ENCODE data around the gene PDE10A.

PDE10A gene

DNA sequence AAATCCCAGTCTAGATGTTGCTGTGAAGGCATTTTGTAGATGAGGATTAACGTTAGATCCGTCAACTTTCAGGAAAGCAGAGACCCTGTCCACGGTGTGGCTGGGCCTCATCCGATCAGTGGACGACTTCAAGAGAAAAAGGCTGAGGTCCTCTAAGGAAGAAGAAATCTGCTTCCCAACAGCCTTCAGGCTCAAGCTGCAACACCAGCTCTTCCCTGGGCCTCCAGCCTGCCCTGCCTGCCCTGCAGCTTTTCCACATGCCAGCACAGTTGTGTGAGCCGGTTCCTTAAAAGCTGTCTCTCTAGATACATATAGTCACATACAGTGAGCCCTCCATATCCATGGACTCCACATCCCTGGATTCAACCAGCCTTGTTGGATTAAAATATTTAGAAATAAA is 14.1 kb upstream of the PDE10A start:
- DNase-seq = no peak

DNA sequence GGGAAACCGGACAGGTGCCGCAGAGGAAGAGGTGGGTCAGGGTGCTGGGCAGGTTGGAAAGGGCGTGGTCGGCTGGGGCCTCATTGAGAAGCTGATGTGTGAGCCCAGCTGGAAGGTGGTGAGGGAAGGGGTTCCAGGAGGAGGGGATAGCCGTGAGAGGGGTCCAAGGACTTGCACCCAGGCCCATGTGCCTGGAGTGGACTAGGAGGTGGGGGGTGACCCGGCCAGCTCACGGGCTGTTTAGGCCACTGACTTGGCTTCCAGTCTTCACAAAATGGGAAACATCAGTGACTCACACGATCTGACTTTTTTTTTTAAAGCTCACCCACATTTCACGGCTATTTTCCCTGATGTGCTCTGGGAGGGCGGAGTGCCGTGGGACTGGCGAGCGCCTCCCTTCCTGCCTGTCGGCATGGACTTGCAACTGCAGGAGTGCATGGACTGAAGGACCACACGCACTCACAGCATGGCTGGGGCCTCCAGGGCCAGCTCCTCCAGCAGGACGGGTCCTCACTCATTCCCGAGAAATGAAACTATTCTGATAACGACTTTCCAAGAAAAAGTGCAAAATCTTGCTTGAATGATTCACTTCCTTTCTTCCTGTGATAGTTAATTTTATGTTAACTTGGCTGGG is 13.5 kb upstream of the PDE10A start:
- no peak for DNase-seq

DNA sequence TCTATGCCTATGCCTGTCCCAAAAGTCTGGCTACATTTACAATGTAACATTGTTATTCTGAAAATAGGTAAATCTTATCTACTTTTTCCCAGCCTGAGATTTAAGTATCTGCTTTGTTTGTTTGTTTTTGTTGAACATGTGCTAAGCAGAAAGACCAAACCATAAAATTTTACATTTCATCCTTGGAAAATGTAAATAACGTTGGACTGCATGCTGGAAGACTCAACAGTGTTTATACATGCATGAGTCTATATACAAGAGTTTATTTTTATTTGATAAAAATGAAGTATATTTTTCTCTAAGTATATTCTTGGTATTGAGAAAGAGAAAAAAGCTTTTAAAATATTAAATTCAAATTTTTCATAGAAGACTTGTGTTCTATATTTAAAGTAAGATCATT is 12.1 kb upstream of the PDE10A start:
- DNase-seq = no peak

DNA sequence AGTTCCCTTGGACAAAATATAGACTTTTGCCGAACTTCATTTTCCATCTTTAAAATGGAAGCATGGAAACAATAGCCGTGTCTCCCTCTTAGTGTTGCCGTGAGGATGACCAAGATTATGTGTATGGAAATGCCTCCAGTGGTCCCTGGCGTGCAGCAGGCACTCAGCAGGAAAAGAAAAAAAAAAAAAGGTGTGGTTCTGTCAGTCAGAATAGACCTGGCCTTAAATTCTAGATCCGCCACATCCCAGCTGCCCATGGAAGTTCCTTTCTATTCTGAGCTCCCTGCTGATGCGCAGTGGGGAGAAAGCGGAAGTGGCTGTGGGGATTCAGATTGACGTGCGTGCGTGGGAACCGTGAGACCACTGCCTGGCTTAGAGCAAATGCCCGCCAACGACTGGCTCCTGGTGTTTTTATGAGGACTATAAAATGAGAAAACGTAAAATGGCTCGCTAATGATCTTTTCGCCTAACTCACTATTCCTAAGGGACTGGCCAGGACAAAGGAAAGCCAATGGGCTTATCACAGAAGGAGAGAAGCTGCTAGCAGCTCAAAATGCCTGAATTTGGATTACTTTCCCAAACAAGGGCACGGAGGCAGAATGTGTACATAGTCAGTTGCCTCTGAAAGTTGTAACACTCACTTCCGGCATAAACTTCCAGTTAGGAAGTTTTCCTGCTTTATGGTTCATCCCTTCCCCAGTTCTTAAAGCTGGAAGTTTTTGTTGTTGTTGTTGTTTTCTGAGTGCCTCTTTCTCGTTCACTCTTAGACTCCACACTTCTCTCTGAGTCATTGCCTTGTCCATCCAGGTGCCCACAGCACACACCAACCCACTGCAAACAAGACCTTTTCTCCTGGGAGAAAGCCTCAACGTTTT is 11.4 kb upstream of the PDE10A start:
- DNase-seq = no peak

DNA sequence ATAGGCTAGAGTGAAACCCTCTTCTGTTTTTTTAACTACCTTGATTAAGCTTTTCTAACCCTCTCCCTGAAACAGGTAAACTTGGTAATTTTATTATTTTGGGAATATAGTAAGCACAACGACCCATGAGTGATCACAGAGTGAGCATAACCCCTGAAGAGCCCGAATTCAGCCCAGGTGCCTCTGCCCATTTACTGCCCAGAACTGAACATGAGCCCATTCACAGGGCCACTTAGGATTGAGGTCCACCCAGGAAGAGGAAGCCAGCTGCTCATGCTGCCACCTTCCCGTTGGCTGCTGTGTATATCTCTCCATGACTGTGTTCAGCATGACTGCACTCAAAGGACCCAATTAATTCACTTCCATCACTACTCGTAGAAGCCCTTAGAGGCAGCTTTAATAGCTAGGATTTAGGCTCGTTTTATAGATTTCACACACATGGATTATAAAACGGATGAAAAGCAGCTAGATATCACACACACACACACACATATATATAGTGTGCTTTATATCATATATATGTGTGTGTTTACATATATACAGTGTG is 8.3 kb upstream of the PDE10A start:
- no peak for DNase-seq

DNA sequence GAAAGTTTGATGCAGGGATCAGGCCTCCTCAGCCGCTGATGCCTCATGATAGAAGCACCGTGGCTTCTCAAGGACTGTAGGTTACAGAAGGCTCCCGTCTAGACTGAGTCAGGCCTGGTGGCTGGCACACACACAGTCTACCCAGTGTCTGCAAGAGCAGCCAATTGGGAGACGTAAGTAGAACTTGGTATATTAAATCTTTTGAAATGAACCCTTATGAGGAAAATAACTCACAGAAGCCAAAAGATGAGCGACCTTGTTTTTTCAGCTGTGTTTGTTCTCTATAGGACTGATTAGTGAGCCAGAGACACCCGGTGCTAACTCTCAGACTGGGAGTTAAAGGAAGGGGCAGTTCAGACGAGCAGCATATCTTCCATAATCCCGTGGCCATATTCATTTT is 5.9 kb upstream of the PDE10A start:
- DNase-seq = no peak

DNA sequence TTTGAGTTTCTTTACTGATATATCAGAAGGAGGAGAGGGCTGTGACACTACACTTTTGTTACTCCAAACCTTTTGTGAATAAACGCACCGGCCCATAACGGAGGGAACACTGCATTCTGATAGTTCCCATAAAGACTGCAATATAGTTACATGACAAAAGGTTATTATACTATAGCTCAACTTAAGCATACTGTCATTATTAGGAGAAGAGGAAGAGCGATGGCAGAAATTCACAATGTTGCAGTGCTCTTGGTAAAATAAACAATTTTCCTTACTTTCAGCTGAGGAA is 2.3 kb upstream of the PDE10A start:
- no peak for DNase-seq

DNA sequence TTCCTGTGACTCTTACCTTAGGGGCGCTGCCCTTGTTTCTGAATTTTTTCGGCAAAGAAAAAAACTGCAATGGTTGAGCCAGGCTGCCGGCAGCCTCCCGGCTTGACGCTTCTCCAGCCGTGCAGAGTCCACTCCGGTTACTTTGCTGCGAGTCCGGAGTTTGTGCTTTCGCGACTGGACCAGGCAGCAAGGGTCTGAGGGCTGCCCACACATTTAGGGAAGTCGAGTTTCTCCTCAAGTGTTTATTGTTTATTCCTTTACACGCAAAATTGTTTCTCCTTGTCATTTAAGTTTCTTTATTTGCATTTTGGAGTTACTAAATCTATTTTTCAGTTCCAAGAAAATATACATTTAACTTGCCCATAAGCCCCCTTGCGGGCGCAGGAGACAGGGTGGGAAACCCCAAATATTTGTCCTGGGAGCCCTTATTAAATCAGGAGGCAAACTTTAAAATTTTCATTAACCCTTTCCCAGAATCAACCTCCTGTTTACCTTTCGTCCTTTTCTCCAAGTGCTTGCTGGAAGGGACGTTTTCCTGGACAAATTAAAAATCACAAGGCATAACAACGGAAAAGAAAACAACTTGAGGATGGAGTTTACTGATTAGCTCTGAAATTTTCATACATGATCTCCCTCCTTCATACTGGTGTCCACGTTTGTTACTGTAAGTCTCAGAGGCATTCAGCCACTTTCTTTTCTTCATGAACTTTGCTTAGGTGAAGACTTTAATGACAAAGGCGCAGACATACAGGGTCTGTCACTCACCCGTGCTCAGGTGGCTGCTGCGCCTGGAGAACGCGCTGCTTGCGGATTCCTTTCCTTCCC is 1.7 kb upstream of the PDE10A start:
- no peak for DNase-seq

DNA sequence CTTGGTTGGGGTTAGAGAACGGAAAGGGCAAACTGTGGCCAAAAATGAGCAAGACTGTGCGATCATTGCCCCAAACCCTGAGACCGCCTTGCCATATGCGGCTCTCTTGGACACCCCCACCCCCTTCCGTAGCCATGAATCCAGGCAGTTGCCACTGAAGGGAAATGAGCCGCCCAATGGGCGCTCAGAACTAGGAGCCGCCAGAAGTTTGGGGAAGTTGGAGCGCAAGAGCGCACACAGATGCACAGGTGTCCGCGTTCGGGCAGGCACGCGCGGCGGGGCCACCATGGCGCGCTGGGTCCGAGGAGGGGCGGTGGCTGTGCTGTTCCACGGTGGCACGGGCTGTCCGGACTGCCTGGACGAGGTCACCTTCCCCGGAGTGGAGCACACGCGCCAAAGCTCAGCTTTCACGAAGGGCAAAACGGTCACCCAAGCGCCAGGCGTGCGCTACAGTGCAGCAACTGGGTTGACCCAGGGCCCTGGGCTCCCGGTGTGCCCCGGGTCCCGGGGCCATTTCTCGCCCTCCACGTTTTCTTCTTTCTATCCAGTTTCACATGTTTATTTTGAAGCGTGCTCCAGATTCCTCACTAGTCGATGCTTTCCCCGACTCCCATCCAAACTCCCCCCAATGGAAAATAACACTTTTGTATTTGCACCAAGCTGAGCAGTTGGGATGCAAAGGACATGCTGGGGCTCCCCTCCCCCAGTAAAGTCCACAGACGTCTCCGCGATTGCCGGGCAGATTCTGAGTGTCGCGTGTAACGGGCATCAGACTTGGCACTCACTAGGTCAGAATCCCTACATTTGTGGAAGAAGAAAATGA is 906 bp upstream of the PDE10A start:
- DNase-seq = no peak

DNA sequence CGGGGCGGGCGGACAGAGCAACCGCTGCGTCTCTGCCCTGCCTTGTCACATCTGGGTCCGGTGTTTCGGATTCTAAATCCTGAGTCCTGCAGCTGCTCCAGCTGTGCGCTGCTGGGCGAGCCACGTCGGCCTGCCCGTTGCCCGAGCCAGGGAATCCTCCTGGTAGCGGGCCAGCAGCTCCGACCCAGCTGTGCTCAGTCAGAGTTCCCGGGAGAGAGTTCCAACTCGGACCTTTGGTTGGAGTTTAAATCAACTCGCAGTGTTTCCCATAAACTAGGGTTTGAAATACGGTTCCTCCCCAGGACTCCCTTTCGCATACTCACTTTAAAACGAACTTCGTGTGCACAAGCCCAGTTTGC is 315 bp upstream of the PDE10A start:
- no peak for DNase-seq

DNA sequence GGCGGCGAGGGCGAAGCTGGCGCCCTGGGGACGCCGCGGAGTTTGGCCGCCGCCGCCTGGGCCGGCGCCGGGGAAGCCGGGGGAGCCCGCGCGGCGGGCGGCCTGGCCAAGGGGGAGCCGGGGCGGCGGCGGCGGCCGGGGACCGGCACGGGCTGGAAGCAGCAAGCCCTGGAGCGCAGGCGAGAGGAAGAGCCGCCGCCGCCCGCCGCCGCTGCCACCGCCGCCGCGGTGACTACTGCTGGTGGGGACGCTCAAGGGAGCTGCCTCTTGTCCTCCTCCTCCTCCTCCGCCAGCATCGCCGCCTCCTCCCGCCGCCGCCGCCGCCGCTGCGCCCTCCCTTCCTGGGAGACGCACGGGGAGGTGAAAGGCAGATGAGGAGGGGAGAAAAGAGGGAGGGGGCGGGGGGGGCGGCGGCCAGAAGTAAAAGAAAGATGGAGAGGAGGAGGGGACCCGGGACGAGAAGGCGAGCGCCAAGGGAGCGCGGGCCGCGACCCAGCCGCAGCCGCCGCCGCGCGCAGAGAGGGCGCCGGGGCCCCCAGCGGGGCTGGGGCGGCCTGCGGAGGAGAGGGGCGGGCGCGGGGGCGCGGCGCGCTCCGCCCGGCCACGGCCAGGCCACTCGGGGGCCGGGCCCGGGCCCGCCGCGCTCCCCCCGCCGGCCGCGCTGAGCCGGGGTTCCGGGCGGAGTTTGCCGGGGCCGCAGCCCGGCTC is 846 bp downstream of the PDE10A start:
- no peak for DNase-seq

DNA sequence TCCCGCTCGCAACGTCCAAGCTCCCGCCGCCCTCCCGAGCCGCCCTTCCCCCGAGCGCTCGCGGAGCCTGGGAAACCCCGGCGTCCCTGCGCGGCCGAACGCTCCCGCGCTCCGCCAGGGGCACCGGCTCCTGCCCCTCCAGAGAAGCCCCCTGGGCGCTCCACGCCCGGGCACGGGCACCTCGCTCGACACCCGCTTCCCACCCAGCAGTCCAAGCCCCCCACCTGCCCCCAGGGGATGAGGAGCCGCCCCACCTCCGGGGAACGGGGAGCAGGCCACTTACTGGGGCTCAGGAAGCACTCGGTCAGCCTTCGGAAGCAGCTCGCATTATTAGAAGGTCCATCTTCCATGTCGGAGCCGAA is 1.4 kb downstream of the PDE10A start:
- DNase-seq = no peak

DNA sequence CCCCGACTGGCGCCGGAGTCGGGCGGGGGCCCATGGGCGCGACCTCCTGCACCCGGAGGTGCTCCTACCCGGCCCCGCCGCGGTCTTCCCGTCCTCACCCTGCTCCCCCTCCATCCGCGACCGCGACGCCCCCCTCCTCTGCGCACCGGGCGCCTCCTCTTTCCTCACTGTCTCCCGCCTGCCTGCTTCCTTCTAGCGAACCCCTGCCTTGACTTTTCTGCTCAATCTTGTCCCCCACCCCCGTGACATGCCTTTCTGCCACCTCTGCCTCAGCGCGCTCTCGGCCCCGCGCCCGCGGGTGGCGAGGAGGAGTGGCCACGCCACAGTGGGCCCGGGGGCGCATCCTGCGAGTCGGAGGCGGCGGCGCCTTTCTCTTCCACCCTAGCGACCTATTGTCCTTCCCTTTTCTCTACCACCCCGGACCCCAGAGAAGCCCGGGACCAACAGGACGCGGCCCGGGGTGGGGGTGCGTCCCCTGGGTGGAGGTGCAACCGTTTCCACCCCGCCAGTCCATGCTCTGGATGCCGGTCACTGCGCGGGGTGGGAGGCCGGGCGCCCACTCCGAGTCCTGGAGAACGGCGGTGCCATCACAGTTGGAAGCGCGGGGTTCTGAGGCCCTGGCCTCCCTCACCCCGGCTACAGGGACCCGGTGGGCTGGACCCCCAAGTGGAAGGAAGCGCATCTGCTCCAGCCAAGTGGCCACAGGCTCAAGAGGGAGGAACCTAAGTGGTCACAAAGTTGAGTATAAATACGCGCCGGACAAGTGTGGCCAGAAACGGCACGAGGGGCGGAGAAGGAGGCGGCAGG is 2.0 kb downstream of the PDE10A start:
- DNase-seq = no peak

DNA sequence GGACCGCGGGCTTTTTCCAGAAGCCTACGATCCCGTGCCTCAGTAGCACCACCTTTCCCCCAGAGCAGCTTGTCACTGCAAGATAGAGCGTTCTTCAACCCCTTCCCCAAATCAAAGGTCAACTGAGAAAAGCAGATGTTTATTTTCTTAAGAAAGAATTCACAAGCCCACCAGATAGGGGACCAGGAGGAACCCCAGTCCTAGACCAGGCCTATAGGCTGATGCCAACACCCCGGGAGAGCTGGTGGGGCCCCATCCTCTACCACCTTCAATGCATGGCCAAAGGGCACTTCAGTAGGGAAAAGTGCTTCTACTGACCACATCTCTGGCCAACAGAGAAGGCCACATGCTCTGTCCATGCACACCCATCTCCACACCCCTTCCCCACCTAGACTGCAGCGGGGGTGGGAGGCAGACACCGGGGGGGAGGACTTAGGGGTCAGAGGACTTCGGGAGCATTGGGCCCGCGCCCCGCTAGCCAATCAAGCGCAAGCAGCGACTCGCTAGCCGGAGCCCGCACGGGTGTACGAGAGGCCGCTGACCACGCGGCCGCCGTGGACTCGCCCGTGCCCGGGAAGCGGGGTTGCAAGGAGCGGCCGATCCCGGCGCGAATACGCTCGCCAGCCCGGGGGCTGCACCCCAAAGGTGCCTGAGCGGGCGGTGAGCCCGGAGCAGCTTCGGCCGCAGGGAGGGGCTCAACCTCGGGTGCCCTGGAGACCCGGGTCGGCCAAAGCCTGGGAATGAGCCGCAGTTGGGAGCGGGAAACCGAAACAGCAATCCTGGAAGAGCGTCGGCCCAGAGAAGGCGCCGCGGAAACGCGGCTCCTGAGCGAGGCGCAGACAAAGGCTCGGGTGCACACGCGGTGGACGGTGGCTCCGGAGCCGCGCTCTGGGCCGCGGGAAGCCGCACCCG is 2.8 kb downstream of the PDE10A start:
- no peak for DNase-seq

DNA sequence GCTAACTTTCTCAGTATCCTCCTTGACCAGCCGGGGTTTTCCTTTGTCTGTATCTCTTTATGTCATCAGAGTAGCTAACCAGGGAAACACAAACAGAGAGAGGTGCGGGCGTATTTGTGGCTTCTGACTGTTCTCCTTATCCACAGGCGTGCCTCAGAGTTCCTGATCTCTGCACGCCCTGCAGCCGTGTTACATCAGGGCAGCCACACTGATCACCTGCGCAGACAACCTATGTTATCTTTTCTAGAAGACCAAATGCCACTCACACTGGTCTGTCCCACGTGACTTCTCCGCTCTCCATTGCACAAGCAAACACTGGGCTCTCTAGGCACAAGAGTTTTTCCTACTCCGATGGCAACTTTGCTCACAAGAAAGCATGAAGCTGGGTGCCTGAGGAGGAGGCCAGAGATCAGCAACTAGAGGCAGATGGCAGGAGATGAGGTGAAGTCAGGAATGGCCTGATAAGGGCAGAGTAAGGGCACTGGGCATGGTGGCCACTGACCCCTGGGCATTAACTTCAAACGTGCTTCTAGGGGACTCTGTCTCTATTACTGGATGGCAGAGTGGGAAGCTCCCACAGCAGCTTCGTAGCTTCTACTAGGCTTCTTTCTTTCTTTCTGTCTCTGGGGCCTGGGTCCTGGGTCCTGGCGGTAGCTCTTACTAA is 4.5 kb downstream of the PDE10A start:
- no peak for DNase-seq

DNA sequence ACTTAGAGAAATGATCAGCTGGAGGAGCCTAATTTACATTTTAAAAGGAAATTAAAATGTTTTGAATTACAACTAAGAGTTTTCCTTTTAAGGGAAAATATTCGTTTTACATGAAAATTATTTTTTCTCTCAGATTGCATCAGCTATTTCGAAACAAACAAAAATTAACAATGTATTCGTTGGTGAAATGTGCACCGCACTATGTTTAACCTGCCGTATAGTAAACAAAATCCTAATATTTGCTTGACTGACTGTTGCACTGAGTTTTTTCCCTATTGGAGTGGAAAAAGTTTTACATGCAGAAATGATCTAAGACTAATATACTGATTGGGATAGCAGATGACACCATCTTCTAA is 5.7 kb downstream of the PDE10A start:
- no peak for DNase-seq

DNA sequence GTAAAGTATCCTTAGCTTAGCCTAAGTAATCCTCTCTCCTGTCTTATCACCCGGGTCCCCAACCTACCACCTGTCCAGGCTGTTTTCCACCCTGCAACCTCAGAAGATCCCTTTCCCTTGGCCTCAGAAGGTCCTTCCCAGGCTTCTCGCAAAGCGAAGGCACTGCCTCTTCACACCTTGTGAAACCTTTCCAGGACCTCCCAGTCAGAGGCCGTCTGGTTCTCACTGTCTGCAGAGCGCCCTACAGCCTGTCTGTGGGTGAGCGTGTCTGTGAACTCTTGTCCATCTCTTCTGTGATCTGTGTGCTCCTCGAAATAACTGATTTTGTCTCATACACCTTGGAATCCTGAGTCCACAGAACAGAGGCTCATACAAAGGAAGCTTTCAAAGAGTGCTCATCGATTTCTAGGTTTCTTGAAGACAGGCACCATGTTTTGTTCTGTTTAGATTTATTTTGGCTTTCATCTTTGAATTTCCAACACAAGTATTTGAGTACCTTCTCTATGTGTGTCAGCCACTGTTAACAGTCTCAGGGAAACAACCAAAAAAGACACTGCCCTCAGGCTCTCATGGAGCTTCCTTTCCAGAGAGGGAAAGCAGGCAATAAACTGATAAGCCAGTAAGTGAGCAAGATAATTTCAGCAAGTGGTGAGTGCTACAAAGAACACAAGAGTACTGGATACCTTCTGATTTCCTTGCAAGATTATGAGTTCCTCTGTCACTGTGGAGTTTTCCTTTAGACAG is 6.3 kb downstream of the PDE10A start:
- DNase-seq = no peak

DNA sequence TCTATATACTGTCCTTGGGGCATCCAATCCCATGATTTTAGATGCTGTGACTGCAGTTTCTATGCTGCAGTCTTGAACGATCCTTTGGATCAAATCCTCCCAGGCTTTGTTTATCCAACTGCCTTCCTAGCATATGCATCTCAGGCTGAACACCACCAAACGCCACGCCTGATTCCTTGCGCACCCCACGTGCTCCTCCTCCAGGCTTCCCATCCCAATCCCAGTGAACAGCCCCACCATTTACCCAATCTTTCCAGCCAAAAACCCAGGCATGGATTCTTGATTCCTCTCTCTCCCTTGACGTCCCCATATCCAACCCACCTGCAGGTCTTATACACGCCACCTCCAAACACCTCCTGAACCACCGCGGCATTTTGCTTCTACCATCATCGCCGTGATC is 7.8 kb downstream of the PDE10A start:
- DNase-seq = no peak

DNA sequence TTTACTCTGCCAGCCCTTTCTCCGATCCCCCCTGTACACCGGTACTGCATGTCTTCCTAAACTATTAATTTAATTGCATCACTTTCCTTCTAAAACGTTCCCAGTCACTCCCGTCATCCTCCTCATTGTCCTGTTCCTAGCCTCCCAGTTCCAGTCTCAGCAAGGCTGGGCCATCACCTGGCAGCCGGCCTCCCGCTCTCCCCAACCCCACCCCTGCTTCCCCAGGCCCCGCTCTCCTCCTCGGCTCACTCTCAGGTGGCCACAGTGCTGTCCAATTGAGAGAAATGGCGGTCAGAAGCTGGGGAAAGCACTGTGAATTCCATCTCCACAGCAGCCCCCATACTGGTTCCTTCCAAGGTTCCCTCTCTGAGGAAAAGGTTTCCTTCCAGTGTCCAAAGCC is 8.9 kb downstream of the PDE10A start:
- DNase-seq = no peak

All from GDM1 (cell line).